HG03520 (cell line): ENCODE data around the gene CMPK2.

Experiments used
- ATAC-seq: cut with Tn5 transposase; IDR thresholded peaks from one replicate; pipeline ENCODE4 v1.9.1; 2021; ENCODE audit warnings: mild to moderate bottlenecking, moderate library complexity; ENCODE audit not compliant: unreplicated experiment

Gene CMPK2

DNA sequence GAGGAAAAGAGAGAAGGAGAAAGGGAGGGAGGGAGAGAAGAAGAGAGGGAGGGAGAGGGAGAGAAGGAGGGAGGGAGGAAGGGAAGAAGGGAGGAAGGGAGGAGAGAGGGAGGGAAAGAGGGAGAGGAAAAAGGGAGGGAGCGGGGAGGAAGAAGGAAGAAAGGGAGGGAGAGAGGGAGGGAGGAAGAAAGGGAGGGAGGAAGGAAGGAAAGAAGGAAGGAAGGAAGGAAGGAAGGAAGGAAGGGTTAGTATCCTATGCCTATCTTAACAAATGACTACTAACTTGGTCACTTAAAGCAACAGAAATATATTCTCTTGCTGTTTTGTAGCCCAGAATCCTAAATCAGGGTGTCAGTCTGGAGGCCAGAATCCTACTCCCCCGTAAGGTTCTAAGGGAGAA lies 52.1 kb downstream of the CMPK2 start:
- ATAC-seq = no peak

DNA sequence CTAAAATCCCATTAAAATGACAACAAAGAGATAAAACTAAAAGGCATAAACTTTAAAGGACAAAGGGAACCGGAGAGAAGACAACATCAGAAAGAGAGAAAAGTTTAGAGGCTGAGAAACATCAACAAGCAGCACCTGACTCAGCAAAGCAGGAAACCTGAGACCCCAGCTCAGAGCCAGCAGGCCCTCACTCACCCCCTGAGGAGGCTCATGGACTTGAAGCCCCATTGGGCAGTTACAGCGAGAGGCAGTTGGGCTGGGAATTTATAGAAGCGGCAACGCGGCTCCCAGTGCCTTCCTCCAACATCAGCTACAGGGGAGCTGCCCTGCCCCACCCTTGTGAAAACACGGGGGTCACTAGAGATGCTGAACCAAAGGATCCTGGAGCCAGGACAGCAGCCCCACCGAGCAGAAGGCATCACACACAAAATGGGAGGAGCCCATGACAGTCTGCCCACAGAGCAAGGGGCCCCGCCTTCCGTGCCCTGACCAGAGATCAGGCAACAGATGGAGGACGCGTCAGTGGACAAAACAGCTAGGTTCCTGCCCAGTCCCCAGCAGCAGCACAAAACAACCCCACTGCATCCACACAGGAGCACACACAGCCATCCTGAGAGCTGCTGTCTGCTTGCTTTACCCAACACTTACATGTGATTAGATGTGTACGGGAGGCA lies 52.7 kb downstream of the CMPK2 start:
- no peak for ATAC-seq

DNA sequence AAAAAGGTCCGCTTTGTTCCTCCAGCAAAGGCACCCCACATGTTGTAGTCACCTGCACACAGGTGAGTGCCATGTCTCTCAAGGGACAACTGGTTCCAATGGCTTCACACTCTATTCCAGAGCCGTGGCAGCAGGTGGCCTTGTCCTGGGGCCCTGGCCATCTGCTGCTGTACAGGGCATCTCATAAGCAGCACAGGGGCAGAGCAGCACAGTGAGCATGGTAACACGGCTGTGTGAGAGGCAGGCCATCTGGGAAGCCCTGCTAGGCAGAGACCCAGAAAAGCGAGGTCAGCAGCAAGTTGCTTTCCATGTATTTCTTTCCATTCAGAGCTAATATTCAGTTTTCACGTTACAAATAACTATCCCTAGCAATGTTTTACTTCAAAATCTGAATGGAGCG lies 54.7 kb downstream of the CMPK2 start:
- ATAC-seq = no peak

DNA sequence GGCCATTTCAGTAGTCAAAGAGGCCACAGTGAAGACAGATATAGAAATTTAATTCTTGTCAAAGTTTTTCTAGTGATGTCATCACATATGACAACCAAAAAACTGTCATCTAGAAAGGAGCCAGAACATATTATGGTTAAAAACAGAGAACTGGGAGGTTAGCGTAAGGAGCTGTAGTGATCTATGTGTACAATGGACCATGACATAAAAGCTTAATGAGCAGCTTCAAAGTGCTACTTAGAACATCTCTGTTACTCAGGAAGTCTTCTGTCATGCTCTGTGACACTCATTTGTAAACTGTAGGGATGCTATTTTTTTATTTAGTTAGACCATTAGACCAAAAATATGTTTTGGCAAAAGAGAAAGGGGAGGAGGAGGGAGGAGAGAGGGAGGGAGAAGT lies 57.3 kb downstream of the CMPK2 start:
- no peak for ATAC-seq

DNA sequence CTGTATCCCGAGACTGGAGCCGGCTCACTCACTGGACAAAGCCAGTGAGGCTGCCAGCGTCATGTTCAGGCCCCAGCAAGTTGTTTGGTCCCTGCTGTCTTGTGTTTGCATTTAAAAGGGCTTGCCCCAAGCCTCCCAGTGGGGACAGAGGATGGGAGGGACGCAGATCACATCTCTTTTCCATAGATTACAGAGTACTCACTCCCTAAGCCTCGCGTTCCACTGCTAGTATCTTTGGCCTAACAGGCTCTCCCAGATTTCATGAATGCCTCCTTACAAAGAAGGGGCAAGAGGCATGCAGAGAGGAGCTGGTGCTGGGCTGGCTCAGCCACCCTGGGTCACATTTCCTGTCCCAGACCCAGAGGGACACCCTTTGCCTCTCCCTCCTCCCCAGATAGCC lies 59.1 kb downstream of the CMPK2 start:
- no peak for ATAC-seq

DNA sequence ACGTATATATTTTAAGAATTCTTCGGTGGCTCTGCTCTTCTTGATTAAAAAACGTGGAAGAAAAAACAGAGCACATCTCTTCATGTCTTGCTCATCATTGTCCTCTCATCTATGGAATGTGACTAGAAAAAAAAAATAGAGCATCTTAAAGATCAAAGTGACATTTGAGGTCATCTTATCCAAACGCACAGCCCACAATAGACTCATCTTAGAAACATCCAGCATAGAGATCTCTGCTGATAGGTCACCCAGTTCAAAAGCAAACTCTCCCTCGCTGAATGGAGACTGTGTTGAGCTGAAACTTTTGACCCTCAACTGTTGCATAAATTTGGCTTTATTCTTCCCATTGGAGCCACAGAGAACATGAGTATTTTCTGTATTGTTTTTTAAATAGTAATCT lies 65.2 kb downstream of the CMPK2 start:
- ATAC-seq = no peak
